Tibial artery (tissue), 4 donors: Measurements from ENCODE around the gene SKIC2.

Experiments
- DNase-seq, 2 donors: peaks; one replicate each; pipeline ENCODE4 v3.0.0-alpha.2; 2019
- H3K27ac ChIP-seq, 2 donors: fragments of 200-600 bp; sonication (generic) in 1 of 2; 1 replicate in 1 of 2; 2 replicates in 1 of 2; pipeline ENCODE4 v1.5.1; 2018 to 2019; ENCODE audit warnings: mild to moderate bottlenecking in 1 of 2
- H3K27me3 ChIP-seq, 2 donors: fragments of 200-600 bp; sonication (generic) in 1 of 2; one replicate each; pipeline versions ENCODE4 v1.5.1 to v1.6.0; 2016 to 2019
- H3K36me3 ChIP-seq, 3 donors: fragments of 200-600 bp; sonication (generic) in 2 of 3; one replicate each; pipeline ENCODE4 v1.5.1; 2016 to 2019; ENCODE audit warnings: mild to moderate bottlenecking in 2 of 3
- H3K4me1 ChIP-seq, 4 donors: fragments of 200-600 bp; sonication (generic) in 2 of 4; 1 replicate in 3 of 4; 2 replicates in 1 of 4; pipeline ENCODE4 v1.5.1; 2016 to 2019
- H3K4me3 ChIP-seq, 2 donors: fragments of 200-600 bp; sonication (generic) in 1 of 2; 1 replicate in 1 of 2; 2 replicates in 1 of 2; pipeline ENCODE4 v1.5.1; 2018 to 2019; ENCODE audit warnings: mild to moderate bottlenecking in 2 of 2
- H3K9me3 ChIP-seq, 3 donors: fragments of 200-600 bp; sonication (generic) in 1 of 3; one replicate each; pipeline ENCODE4 v1.5.1; 2016 to 2019
- CTCF ChIP-seq, 2 experiments: fragments of 200-600 bp in 1 of 2; fragments of 450-650 bp in 1 of 2; IDR thresholded peaks; one replicate each; pipeline ENCODE4 v1.5.1; 2017 to 2019; ENCODE audit warnings: antibody characterized with exemption in 2 of 2, mild to moderate bottlenecking in 1 of 2, moderate library complexity in 1 of 2
- intact Hi-C: fragments of 100-400 bp; cut with DNase I; formaldehyde crosslinking; loops from one replicate; pipeline ENCODE4 v1.15.0; 2023; ENCODE audit warnings: low total_unique reads

SKIC2 gene

GRCh38 chr6:31966997-31967925 lies 8.3 kb downstream of the SKIC2 start:
- H3K4me1 ChIP-seq = peaks cover 0 to 21% (median 16%) of the 10 kb centered on the region in 4 donors
- TF ChIP-seq CTCF (IDR thresholded peaks at IDR 0.05) = no peak
- H3K27ac ChIP-seq = no peak overlapping the region
- DNase-seq = peak in 1 of 2 donors; percentile 13
- H3K36me3 ChIP-seq = peaks cover 50 to 84% (median 79%) of the 10 kb centered on the region in 3 donors
- H3K4me3 ChIP-seq = no peak overlapping the region
- no peaks in the 10 kb centered on the region for H3K9me3 ChIP-seq
- intact Hi-C loops = no loop called here
- no peaks in the 10 kb centered on the region for H3K27me3 ChIP-seq

DNA sequence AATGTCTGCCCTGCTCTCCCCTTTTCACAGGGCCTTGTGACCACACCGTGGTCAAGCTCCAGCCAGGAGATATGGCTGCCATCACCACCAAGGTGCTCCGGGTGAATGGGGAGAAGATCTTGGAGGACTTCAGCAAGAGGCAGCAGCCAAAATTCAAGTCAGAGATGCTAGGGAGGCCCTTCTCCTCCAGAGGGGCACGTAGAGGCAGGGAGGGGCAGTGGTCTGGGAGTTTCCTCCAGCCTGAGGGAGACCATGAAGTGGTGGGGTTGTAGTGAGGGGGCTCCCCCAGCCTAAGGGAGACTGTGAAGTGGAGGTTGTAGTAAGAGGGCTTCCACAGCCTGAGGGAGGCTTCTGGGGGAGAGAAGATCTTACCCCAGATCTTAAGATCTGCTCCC lies 8.9 kb downstream of the SKIC2 start:
- TF ChIP-seq CTCF (IDR thresholded peaks at IDR 0.05) = no peak
- Histone ChIP-seq H3K36me3 (peaks cover 44 to 78% (median 72%) of the 10 kb centered on the region in 3 donors), H3K27ac (no peak overlapping the region), H3K4me3 (no peak overlapping the region), H3K4me1 (peaks cover 0 to 25% (median 19%) of the 10 kb centered on the region in 4 donors), H3K9me3 (no peaks in the 10 kb centered on the region), H3K27me3 (no peaks in the 10 kb centered on the region)
- intact Hi-C loops = no loop called here
- no peak for DNase-seq

DNA sequence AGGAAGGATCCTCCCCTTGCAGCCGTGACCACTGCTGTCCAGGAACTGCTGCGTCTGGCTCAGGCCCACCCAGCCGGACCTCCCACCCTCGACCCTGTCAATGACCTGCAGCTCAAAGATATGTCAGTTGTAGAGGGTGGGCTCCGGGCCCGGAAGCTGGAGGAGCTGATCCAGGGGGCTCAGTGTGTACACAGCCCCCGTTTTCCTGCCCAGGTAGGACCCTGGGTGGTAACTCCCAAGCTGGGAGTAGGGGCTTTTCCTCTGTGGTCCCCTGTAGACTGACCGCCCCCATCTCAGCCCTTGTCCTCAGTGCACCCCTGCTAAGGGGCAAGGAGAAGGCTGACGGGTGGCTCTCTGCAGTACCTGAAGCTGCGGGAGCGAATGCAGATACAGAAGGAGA lies 9.4 kb downstream of the SKIC2 start:
- peak in 1 of 2 donors; percentile 9 for DNase-seq
- H3K4me3 ChIP-seq = no peak overlapping the region
- peaks cover 40 to 74% (median 68%) of the 10 kb centered on the region in 3 donors for H3K36me3 ChIP-seq
- no peaks in the 10 kb centered on the region for H3K9me3 ChIP-seq
- intact Hi-C loops = no loop called here
- TF ChIP-seq CTCF (IDR thresholded peaks at IDR 0.05) = no peak
- peaks cover 0 to 29% (median 23%) of the 10 kb centered on the region in 4 donors for H3K4me1 ChIP-seq
- H3K27me3 ChIP-seq = no peaks in the 10 kb centered on the region
- no peak overlapping the region for H3K27ac ChIP-seq

GRCh38 chr6:31968791-31969711 lies 10.1 kb downstream of the SKIC2 start:
- Histone ChIP-seq H3K4me3 (no peak overlapping the region), H3K27me3 (no peaks in the 10 kb centered on the region), H3K36me3 (peaks cover 32 to 67% (median 61%) of the 10 kb centered on the region in 3 donors), H3K27ac (no peak overlapping the region), H3K9me3 (no peaks in the 10 kb centered on the region), H3K4me1 (peaks cover 0 to 35% (median 28%) of the 10 kb centered on the region in 4 donors)
- peak in 1 of 2 donors; percentile 63 for DNase-seq
- no peak for TF ChIP-seq CTCF (IDR thresholded peaks at IDR 0.05)
- intact Hi-C loops = no loop called here

GRCh38 chr6:31969712-31970603 lies 11.0 kb downstream of the SKIC2 start:
- DNase-seq = no peak
- peaks cover 0 to 36% (median 28%) of the 10 kb centered on the region in 4 donors for H3K4me1 ChIP-seq
- H3K4me3 ChIP-seq = no peak overlapping the region
- peak overlapping the region; percentile 93 to 95 for H3K27ac ChIP-seq
- intact Hi-C loops = no loop called here
- TF ChIP-seq CTCF (IDR thresholded peaks at IDR 0.05) = no peak
- peaks cover 24 to 58% (median 52%) of the 10 kb centered on the region in 3 donors for H3K36me3 ChIP-seq
- H3K9me3 ChIP-seq = no peaks in the 10 kb centered on the region
- H3K27me3 ChIP-seq = no peaks in the 10 kb centered on the region
